ENCODE data around the gene RSAD1.

- TF ChIP-seq, protein P1, sequence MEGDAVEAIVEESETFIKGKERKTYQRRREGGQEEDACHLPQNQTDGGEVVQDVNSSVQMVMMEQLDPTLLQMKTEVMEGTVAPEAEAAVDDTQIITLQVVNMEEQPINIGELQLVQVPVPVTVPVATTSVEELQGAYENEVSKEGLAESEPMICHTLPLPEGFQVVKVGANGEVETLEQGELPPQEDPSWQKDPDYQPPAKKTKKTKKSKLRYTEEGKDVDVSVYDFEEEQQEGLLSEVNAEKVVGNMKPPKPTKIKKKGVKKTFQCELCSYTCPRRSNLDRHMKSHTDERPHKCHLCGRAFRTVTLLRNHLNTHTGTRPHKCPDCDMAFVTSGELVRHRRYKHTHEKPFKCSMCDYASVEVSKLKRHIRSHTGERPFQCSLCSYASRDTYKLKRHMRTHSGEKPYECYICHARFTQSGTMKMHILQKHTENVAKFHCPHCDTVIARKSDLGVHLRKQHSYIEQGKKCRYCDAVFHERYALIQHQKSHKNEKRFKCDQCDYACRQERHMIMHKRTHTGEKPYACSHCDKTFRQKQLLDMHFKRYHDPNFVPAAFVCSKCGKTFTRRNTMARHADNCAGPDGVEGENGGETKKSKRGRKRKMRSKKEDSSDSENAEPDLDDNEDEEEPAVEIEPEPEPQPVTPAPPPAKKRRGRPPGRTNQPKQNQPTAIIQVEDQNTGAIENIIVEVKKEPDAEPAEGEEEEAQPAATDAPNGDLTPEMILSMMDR (IDR thresholded peaks at IDR 0.05), result no peak
- TF ChIP-seq POLR2A (IDR thresholded peaks at IDR 0.05) (no peak), POLR2AphosphoS5 (IDR thresholded peaks at IDR 0.05; ENCODE audit: insufficient read depth in 1 of 2, low read depth in 1 of 2) (no peak)
Measured at GRCh38 chr17:50475362-50475761, 3.3 kb upstream of the RSAD1 start.

Data from vagina (tissue), 2 donors.